COR-L47 (cell line): ENCODE results near the gene DDX42.

Experiments used
- DNase-seq: peaks from one replicate; lab custom pipeline; 2025; lab: John Stamatoyannopoulos, UW

DDX42 gene

GRCh38 chr17:63774141-63774968 lies at the start of gene DDX42:
DDX42 (plus strand) TSS chr17:63774170; CDS start chr17:63787050, 12,880 bp downstream.
- DNase-seq, result peak; percentile 59

- DNase-seq, result no peak
Measured at GRCh38 chr17:63735691-63736090, 38.3 kb upstream of the DDX42 start.

GRCh38 chr17:63740464-63741142 lies 33.4 kb upstream of the DDX42 start:
- DNase-seq, result no peak

- DNase-seq, result no peak
Measured at GRCh38 chr17:63741143-63741407, 32.9 kb upstream of the DDX42 start.

GRCh38 chr17:63741408-63742173 lies 32.4 kb upstream of the DDX42 start, which contains the start of gene STRADA:
STRADA (minus strand) TSS chr17:63741799; CDS start chr17:63728369, 13,430 bp downstream.
- peak; percentile 99 for DNase-seq

- DNase-seq, result no peak
Measured at GRCh38 chr17:63751806-63752205, 22.2 kb upstream of the DDX42 start.

GRCh38 chr17:63752707-63753106 lies 21.3 kb upstream of the DDX42 start:
- DNase-seq, result no peak

- no peak for DNase-seq
Measured at GRCh38 chr17:63753215-63753614, 20.8 kb upstream of the DDX42 start.

GRCh38 chr17:63754046-63754445 lies 19.9 kb upstream of the DDX42 start:
- no peak for DNase-seq

- DNase-seq, result no peak
Measured at GRCh38 chr17:63758428-63758827, 15.5 kb upstream of the DDX42 start.

GRCh38 chr17:63760771-63761539 lies 13.0 kb upstream of the DDX42 start:
- DNase-seq, result no peak

GRCh38 chr17:63762161-63763078 lies 11.6 kb upstream of the DDX42 start:
- DNase-seq, result no peak

- DNase-seq, result no peak
Measured at GRCh38 chr17:63764716-63765115, 9.3 kb upstream of the DDX42 start.

- DNase-seq, result no peak
Measured at GRCh38 chr17:63766754-63767153, 7.2 kb upstream of the DDX42 start.

GRCh38 chr17:63768433-63768832 lies 5.5 kb upstream of the DDX42 start:
- DNase-seq, result no peak

- no peak for DNase-seq
Measured at GRCh38 chr17:63772801-63773271, 1.1 kb upstream of the DDX42 start.

- DNase-seq, result peak; percentile 99
Measured at GRCh38 chr17:63773272-63774140, 464 bp upstream of the DDX42 start, which contains the start of gene CCDC47. CCDC47 (minus strand) TSS chr17:63773597; CDS start chr17:63766175, 7,422 bp downstream.

- DNase-seq, result no peak
Measured at GRCh38 chr17:63774969-63775265, 947 bp downstream of the DDX42 start.

GRCh38 chr17:63775420-63775819 lies 1.4 kb downstream of the DDX42 start:
- no peak for DNase-seq

GRCh38 chr17:63780507-63780906 lies 6.5 kb downstream of the DDX42 start:
- no peak for DNase-seq
